ENCODE measurements around the gene KHNYN. TPM values are rescaled to one million over a fixed set of nuclear protein-coding genes. Genes with fewer than 3 reads are reported as not detected.

The KHNYN gene
- total and polyA plus RNA-seq, 2 of the 8 experiments (the other 6 are each of a cell fraction or from before 2014, with no cell fraction given): 7.6 to 22.3 TPM

DNA sequence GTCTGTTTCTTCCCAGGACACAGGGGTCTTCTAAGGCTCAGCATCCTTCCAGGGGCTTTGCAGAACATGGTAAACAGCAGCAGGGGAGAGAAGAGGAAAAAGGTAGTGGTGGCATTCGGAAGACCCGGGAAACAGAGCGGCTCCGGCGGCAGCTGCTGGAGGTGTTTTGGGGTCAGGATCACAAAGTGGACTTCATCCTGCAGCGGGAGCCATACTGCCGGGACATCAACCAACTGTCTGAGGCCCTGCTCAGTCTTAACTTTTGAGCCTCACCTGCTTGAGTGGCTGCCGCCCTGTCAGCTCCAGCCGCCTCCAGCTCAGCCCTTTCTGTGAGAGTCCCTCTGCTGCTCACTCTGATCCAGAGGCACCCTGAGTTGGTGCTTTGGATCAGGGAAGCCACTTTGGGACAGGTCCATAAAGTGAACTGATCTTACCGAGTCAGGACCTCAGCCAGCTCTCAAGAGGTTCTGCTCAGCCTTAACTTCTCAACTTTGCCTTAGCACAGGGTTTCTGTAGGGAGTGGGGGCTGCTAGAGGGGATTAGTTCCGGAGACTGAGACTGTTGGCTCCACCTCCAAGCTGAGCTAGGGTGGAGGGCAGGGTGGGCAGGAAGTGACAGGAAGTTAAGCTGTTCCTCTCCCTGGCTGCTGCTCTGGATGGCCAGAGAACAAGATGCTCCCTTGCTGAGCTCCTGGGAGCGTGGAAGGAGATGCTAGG lies 7.4 kb downstream of the KHNYN start:
- Histone ChIP-seq H3K9ac (replicated peaks in 1 of 4; ENCODE audit: extremely low read depth in 1 of 4, low read depth in 3 of 4, low read length in 3 of 4) (no peak overlapping the region; a peak in 1 of 7 replicates), H3K4me2 (ENCODE audit: insufficient read depth in 1 of 2, low read depth in 2 of 2, low read length in 2 of 2) (no peak overlapping the region), H2BK20ac (ENCODE audit: low read length) (no peak overlapping the region), H3K36me3 (ENCODE audit: control insufficient read depth in 2 of 4, insufficient read depth in 4 of 4, low read length in 3 of 4) (peaks cover 10 to 26% (median 14%) of the 10 kb centered on the region in 4 experiments; a peak in 7 of 8 replicates), H3K4ac (replicated peaks; ENCODE audit: insufficient read length, low read depth, low read length) (no peak overlapping the region), H3K23ac (ENCODE audit: insufficient read length) (no peak overlapping the region), H3K4me3 (ENCODE audit: extremely low read depth in 1 of 4, insufficient read depth in 2 of 4, low read depth in 3 of 4, low read length in 4 of 4) (no peak overlapping the region), H3K56ac (replicated peaks; ENCODE audit: insufficient read length, low read depth, low read length) (no peak overlapping the region), H3K27me3 (replicated peaks in 1 of 4; ENCODE audit: control insufficient read depth in 3 of 4, extremely low read depth in 1 of 4, insufficient read depth in 3 of 4, low read length in 3 of 4) (no peaks in the 10 kb centered on the region), H3K23me2 (ENCODE audit: low read depth, low read length) (peaks cover 4% of the 10 kb centered on the region; the same call in 1 of the 2 replicates), H3K79me2 (ENCODE audit: control insufficient read depth in 1 of 2, insufficient read depth in 2 of 2, low read length in 2 of 2) (no peaks in the 10 kb centered on the region), H4K91ac (replicated peaks; ENCODE audit: insufficient read length, low read length) (no peak overlapping the region), H2AFZ (ENCODE audit: low read length) (no peak overlapping the region), H3K9me3 (ENCODE audit: insufficient read depth in 2 of 2, low read depth in 1 of 2, low read length in 1 of 2) (no peaks in the 10 kb centered on the region), H2BK120ac (replicated peaks; ENCODE audit: low read depth, low read length) (no peak overlapping the region), H4K20me1 (replicated peaks in 1 of 2; ENCODE audit: control insufficient read depth in 1 of 2, insufficient read depth in 2 of 2, low read length in 2 of 2) (peaks cover 1 to 5% of the 10 kb centered on the region in 2 experiments), H3K4me1 (replicated peaks in 1 of 4; ENCODE audit: control insufficient read depth in 3 of 4, insufficient read depth in 4 of 4, low read length in 3 of 4) (no peaks in the 10 kb centered on the region; a peak in 2 of 7 replicates), H4K5ac (ENCODE audit: insufficient read length, low read depth, low read length) (no peak overlapping the region), H4K8ac (ENCODE audit: extremely low read depth, insufficient read depth, low read length) (no peak overlapping the region), H2BK15ac (ENCODE audit: low read length) (no peak overlapping the region), H3K79me1 (ENCODE audit: low read depth, low read length) (no peaks in the 10 kb centered on the region; the same call in 1 of the 2 replicates), H3K14ac (ENCODE audit: insufficient read length) (no peak overlapping the region), H2AK5ac (ENCODE audit: low read depth, low read length) (no peak overlapping the region), H2BK5ac (ENCODE audit: low read depth, low read length) (no peak overlapping the region), H2BK12ac (ENCODE audit: low read depth, low read length) (no peak overlapping the region), H3K18ac (ENCODE audit: extremely low read depth, low read length) (no peak overlapping the region), H3K27ac (ENCODE audit: low read depth, low read length) (no peak overlapping the region)
- ChIA-PET POLR2A (ENCODE audit: partially characterized antibody) (interaction anchor here (0.7 to 3.2 kb wide), 22 partner anchors 8 to 137 kb away, joined by 3 to 25 read pairs (median 3); partner anchors contain the start of genes ADCY4, CBLN3, DHRS1 and LTB4R), CTCF (ENCODE audit: partially characterized antibody) (interaction anchor here (0.8 to 21.3 kb wide), 31 partner anchors 11 to 195 kb away, joined by 3 to 664 read pairs (median 5); partner anchors contain the start of genes ADCY4, CIDEB, RIPK3 and TINF2)
- no peak for DNase-seq (ENCODE audit: low read depth in 1 of 2, low spot score in 2 of 2)
- WGBS, 2 experiments (ENCODE audit: extremely low coverage in 1 of 2, insufficient coverage in 1 of 2, insufficient read length in 1 of 2, insufficient replicate concordance in 2 of 2, low coverage in 1 of 2, low lambda C conversion rate in 2 of 2, missing lambda C conversion rate in 1 of 2): 88% methylated on average over 10 of the region's 12 CpGs; no CpG with 5 or more reads in 1 of the 2 experiments
- FAIRE-seq: no peak
- TF ChIP-seq NANOG (IDR thresholded peaks at IDR 0.05; ENCODE audit: insufficient read depth, low read depth, low read length, poor library complexity, severe bottlenecking) (no peak), KDM1A (IDR thresholded peaks at IDR 0.05; ENCODE audit: borderline replicate concordance, low read length) (no peak), SP1 (IDR thresholded peaks at IDR 0.05; ENCODE audit: low read depth, low read length) (no peak), SUZ12 (IDR thresholded peaks at IDR 0.05; ENCODE audit: low read length) (no peak), SAP30 (IDR thresholded peaks at IDR 0.05; ENCODE audit: insufficient read depth, insufficient replicate concordance, low read length) (no peak), CEBPB (IDR thresholded peaks at IDR 0.05; ENCODE audit: low read depth, low read length) (no peak), KDM4A (IDR thresholded peaks at IDR 0.05; ENCODE audit: low read depth, low read length, severe bottlenecking) (no peak), SIN3A (conservative IDR thresholded peaks at IDR 0.05 in 1 of 2, IDR thresholded peaks at IDR 0.05 in 1 of 2; ENCODE audit: low read depth in 1 of 2, low read length in 2 of 2) (no peak), TEAD4 (IDR thresholded peaks at IDR 0.05; ENCODE audit: low read depth, low read length) (no peak), FOSL1 (IDR thresholded peaks at IDR 0.05; ENCODE audit: insufficient read depth, low read depth, low read length) (no peak), GTF2F1 (IDR thresholded peaks at IDR 0.05; ENCODE audit: borderline replicate concordance, low read depth, low read length) (no peak), JUN (IDR thresholded peaks at IDR 0.05; ENCODE audit: low read depth, low read length) (no peak)
